ENCODE measurements around the gene SC5D.
A peak's percentile ranks its signal among the peaks of the same experiment; 100 is the strongest.

SC5D gene

GRCh38 chr11:121248496-121248895 is 44.1 kb upstream of the SC5D start:
- Histone ChIP-seq H4K8ac (ENCODE audit: low read depth, low read length) (no peak overlapping the region), H3K23ac (ENCODE audit: low read length) (no peak overlapping the region), H3K27me3 (ENCODE audit: insufficient read depth, low read length) (no peaks in the 10 kb centered on the region), H3K79me2 (ENCODE audit: control insufficient read depth, insufficient read depth, low read length, poor library complexity) (peaks cover 2% of the 10 kb centered on the region), H3K4me3 (ENCODE audit: low read depth, low read length) (no peak overlapping the region), H3K14ac (ENCODE audit: low read length) (no peak overlapping the region), H4K12ac (ENCODE audit: low read depth, low read length) (no peak overlapping the region), H2BK12ac (ENCODE audit: low read length) (no peak overlapping the region), H3K4ac (ENCODE audit: low read depth, low read length) (no peak overlapping the region), H2AFZ (ENCODE audit: insufficient read depth, low read length, poor library complexity) (no peak overlapping the region), H3K79me1 (ENCODE audit: low read length) (peaks cover 13% of the 10 kb centered on the region), H3K18ac (ENCODE audit: low read length) (no peak overlapping the region), H3K4me1 (ENCODE audit: control insufficient read depth in 1 of 2, insufficient read depth in 2 of 2, low read length in 2 of 2) (peaks cover 3 to 9% of the 10 kb centered on the region in 2 experiments), H3K9ac (ENCODE audit: low read length) (no peak overlapping the region), H3K9me3 (ENCODE audit: insufficient read depth, low read depth, low read length) (no peaks in the 10 kb centered on the region), H2BK5ac (ENCODE audit: low read depth, low read length, poor library complexity) (no peak overlapping the region), H3K27ac (ENCODE audit: low read depth, low read length) (no peak overlapping the region), H2AK5ac (ENCODE audit: low read length) (no peak overlapping the region), H3K36me3 (ENCODE audit: control insufficient read depth in 1 of 2, insufficient read depth in 2 of 2, low read length in 2 of 2) (no peaks in the 10 kb centered on the region), H3K4me2 (ENCODE audit: low read length) (no peak overlapping the region), H2BK120ac (ENCODE audit: insufficient read depth, low read length, poor library complexity) (peak overlapping the region; percentile 1), H4K91ac (ENCODE audit: low read depth, low read length) (peak overlapping the region; percentile 2)
- WGBS (ENCODE audit: extremely low coverage, insufficient coverage, insufficient read length), result no CpG with 5 or more reads among the region's 4 CpGs
- DNase-seq, result peak; percentile 72 to 80

- Histone ChIP-seq H3K79me2 (ENCODE audit: control insufficient read depth, insufficient read depth, low read length, poor library complexity) (peaks cover 2% of the 10 kb centered on the region), H4K91ac (ENCODE audit: low read depth, low read length) (no peak overlapping the region), H2BK120ac (ENCODE audit: insufficient read depth, low read length, poor library complexity) (peak overlapping the region; percentile 1), H3K36me3 (ENCODE audit: control insufficient read depth in 1 of 2, insufficient read depth in 2 of 2, low read length in 2 of 2) (no peaks in the 10 kb centered on the region), H3K4me3 (ENCODE audit: low read depth, low read length) (no peak overlapping the region), H2AFZ (ENCODE audit: insufficient read depth, low read length, poor library complexity) (no peak overlapping the region), H2BK12ac (ENCODE audit: low read length) (no peak overlapping the region), H3K9me3 (ENCODE audit: insufficient read depth, low read depth, low read length) (no peaks in the 10 kb centered on the region), H3K18ac (ENCODE audit: low read length) (no peak overlapping the region), H3K14ac (ENCODE audit: low read length) (no peak overlapping the region), H2BK5ac (ENCODE audit: low read depth, low read length, poor library complexity) (no peak overlapping the region), H3K27me3 (ENCODE audit: insufficient read depth, low read length) (no peaks in the 10 kb centered on the region), H3K23ac (ENCODE audit: low read length) (no peak overlapping the region), H2AK5ac (ENCODE audit: low read length) (no peak overlapping the region), H3K4ac (ENCODE audit: low read depth, low read length) (no peak overlapping the region), H4K8ac (ENCODE audit: low read depth, low read length) (no peak overlapping the region), H4K12ac (ENCODE audit: low read depth, low read length) (no peak overlapping the region), H3K9ac (ENCODE audit: low read length) (no peak overlapping the region), H3K4me2 (ENCODE audit: low read length) (no peak overlapping the region), H3K27ac (ENCODE audit: low read depth, low read length) (no peak overlapping the region), H3K79me1 (ENCODE audit: low read length) (peaks cover 13% of the 10 kb centered on the region), H3K4me1 (ENCODE audit: control insufficient read depth in 1 of 2, insufficient read depth in 2 of 2, low read length in 2 of 2) (peaks cover 3 to 9% of the 10 kb centered on the region in 2 experiments)
- DNase-seq, result peak; percentile 39 to 65
- WGBS (ENCODE audit: extremely low coverage, insufficient coverage, insufficient read length), result no CpG with 5 or more reads among the region's 7 CpGs
Observed at GRCh38 chr11:121249039-121249663, 43.4 kb upstream of the SC5D start.

DNA sequence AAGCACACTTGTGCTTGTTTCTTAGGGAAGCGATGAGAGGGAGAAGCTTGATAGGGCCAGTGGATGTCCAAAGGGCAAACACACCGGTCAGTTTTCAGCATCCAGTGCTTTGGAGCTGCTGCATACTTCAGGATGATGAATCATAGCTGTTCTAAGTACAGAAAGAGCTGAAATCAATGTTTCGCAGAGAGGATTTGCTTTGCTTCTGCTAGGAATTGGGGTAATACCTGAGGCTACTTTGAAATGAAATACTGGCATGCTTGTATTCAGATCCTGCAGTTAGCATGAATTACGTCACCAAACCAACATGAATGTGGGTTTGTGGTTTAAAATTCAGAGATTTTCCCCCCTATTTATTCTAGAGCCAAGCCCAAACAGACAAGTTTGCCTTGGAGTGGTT is 41.7 kb upstream of the SC5D start:
- no CpG with 5 or more reads among the region's 4 CpGs for WGBS (ENCODE audit: extremely low coverage, insufficient coverage, insufficient read length)

GRCh38 chr11:121253951-121254350 is 38.6 kb upstream of the SC5D start:
- Histone ChIP-seq H3K79me1 (ENCODE audit: low read length) (peaks cover 6% of the 10 kb centered on the region), H4K91ac (ENCODE audit: low read depth, low read length) (no peak overlapping the region), H3K9me3 (ENCODE audit: insufficient read depth, low read depth, low read length) (no peaks in the 10 kb centered on the region), H2BK120ac (ENCODE audit: insufficient read depth, low read length, poor library complexity) (no peak overlapping the region), H3K4me1 (ENCODE audit: control insufficient read depth in 1 of 2, insufficient read depth in 2 of 2, low read length in 2 of 2) (peaks cover 3% of the 10 kb centered on the region in 2 experiments), H3K4me3 (ENCODE audit: low read depth, low read length) (no peak overlapping the region), H2AFZ (ENCODE audit: insufficient read depth, low read length, poor library complexity) (no peak overlapping the region), H3K9ac (ENCODE audit: low read length) (no peak overlapping the region), H4K8ac (ENCODE audit: low read depth, low read length) (no peak overlapping the region), H3K14ac (ENCODE audit: low read length) (no peak overlapping the region), H3K18ac (ENCODE audit: low read length) (no peak overlapping the region), H3K4me2 (ENCODE audit: low read length) (no peak overlapping the region), H3K79me2 (ENCODE audit: control insufficient read depth, insufficient read depth, low read length, poor library complexity) (peaks cover 2% of the 10 kb centered on the region), H3K36me3 (ENCODE audit: control insufficient read depth in 1 of 2, insufficient read depth in 2 of 2, low read length in 2 of 2) (no peaks in the 10 kb centered on the region), H4K12ac (ENCODE audit: low read depth, low read length) (no peak overlapping the region), H3K4ac (ENCODE audit: low read depth, low read length) (no peak overlapping the region), H3K27me3 (ENCODE audit: insufficient read depth, low read length) (no peaks in the 10 kb centered on the region), H3K23ac (ENCODE audit: low read length) (no peak overlapping the region), H3K27ac (ENCODE audit: low read depth, low read length) (peak overlapping the region; percentile 64), H2AK5ac (ENCODE audit: low read length) (no peak overlapping the region), H2BK12ac (ENCODE audit: low read length) (no peak overlapping the region), H2BK5ac (ENCODE audit: low read depth, low read length, poor library complexity) (no peak overlapping the region)
- peak; percentile 72 to 82 for DNase-seq

More for the DNA sequence above, 41.7 kb upstream of the SC5D start:
- DNase-seq, result no peak
- Histone ChIP-seq H3K18ac (ENCODE audit: low read length) (no peak overlapping the region), H2BK12ac (ENCODE audit: low read length) (no peak overlapping the region), H3K4me3 (ENCODE audit: low read depth, low read length) (no peak overlapping the region), H4K12ac (ENCODE audit: low read depth, low read length) (no peak overlapping the region), H2AK5ac (ENCODE audit: low read length) (no peak overlapping the region), H3K4me2 (ENCODE audit: low read length) (no peak overlapping the region), H2BK120ac (ENCODE audit: insufficient read depth, low read length, poor library complexity) (no peak overlapping the region), H3K4ac (ENCODE audit: low read depth, low read length) (no peak overlapping the region), H2AFZ (ENCODE audit: insufficient read depth, low read length, poor library complexity) (no peak overlapping the region), H3K23ac (ENCODE audit: low read length) (no peak overlapping the region), H3K4me1 (ENCODE audit: control insufficient read depth in 1 of 2, insufficient read depth in 2 of 2, low read length in 2 of 2) (peaks cover 3 to 9% of the 10 kb centered on the region in 2 experiments), H3K9ac (ENCODE audit: low read length) (no peak overlapping the region), H3K14ac (ENCODE audit: low read length) (no peak overlapping the region), H4K91ac (ENCODE audit: low read depth, low read length) (no peak overlapping the region), H3K27me3 (ENCODE audit: insufficient read depth, low read length) (no peaks in the 10 kb centered on the region), H3K79me2 (ENCODE audit: control insufficient read depth, insufficient read depth, low read length, poor library complexity) (peaks cover 2% of the 10 kb centered on the region), H2BK5ac (ENCODE audit: low read depth, low read length, poor library complexity) (no peak overlapping the region), H3K27ac (ENCODE audit: low read depth, low read length) (no peak overlapping the region), H3K36me3 (ENCODE audit: control insufficient read depth in 1 of 2, insufficient read depth in 2 of 2, low read length in 2 of 2) (no peaks in the 10 kb centered on the region), H3K9me3 (ENCODE audit: insufficient read depth, low read depth, low read length) (no peaks in the 10 kb centered on the region), H4K8ac (ENCODE audit: low read depth, low read length) (no peak overlapping the region), H3K79me1 (ENCODE audit: low read length) (peaks cover 11% of the 10 kb centered on the region)
